Right atrium auricular region (tissue), 2 donors: Measurements from ENCODE around the gene MLIP. TPM values are rescaled to one million over a fixed set of nuclear protein-coding genes. Genes with fewer than 3 reads are reported as not detected.

ENCODE experiments used
- DNase-seq: peaks from one replicate; pipeline ENCODE4 v3.0.0-alpha.2; 2019; ENCODE audit warnings: low spot score
- H3K27ac ChIP-seq, 2 donors: fragments of 200-600 bp; sonication (generic); 1 replicate in 1 of 2; 2 replicates in 1 of 2; pipeline ENCODE4 v1.5.1; 2016 to 2019
- H3K27me3 ChIP-seq, 2 donors: fragments of 200-600 bp; sonication (generic); one replicate each; pipeline versions ENCODE4 v1.5.1 to v1.6.0; 2017 to 2019
- H3K36me3 ChIP-seq: fragments of 200-600 bp; sonication (generic); one replicate; pipeline ENCODE4 v1.5.1; 2016
- H3K4me1 ChIP-seq, 2 donors: fragments of 200-600 bp; sonication (generic); one replicate each; pipeline versions ENCODE4 v1.5.1 to v1.6.0; 2017 to 2019
- H3K4me3 ChIP-seq, 2 donors: fragments of 200-600 bp; sonication (generic); 1 replicate in 1 of 2; 2 replicates in 1 of 2; pipeline ENCODE4 v1.5.1; 2017 to 2019; ENCODE audit warnings: mild to moderate bottlenecking in 1 of 2, moderate library complexity in 1 of 2
- H3K9me3 ChIP-seq, 2 donors: fragments of 200-600 bp; sonication (generic); one replicate each; pipeline ENCODE4 v1.5.1; 2019
- CTCF ChIP-seq, 2 donors: fragments of 200-600 bp; sonication (generic); IDR thresholded peaks; one replicate each; pipeline ENCODE4 v1.5.1; 2019; ENCODE audit warnings: antibody characterized with exemption in 2 of 2
- total RNA-seq, 2 donors: library from RNA; depleted of rRNA; stranded (reverse); fragments of >200 nt; gene quantifications; one replicate each; pipeline ENCODE4 v1.1.0, GENCODE V29; 2016

The MLIP gene
- total RNA-seq, 2 donors from 2014 or later, result 170 to 262 TPM

GRCh38 chr6:54118117-54118516 lies 6.9 kb downstream of the MLIP start:
- no peak for TF ChIP-seq CTCF (IDR thresholded peaks at IDR 0.05)
- Histone ChIP-seq H3K4me3 (no peak overlapping the region), H3K27me3 (no peaks in the 10 kb centered on the region), H3K9me3 (no peaks in the 10 kb centered on the region), H3K4me1 (peaks cover 0 to 8% of the 10 kb centered on the region in 2 donors), H3K36me3 (no peaks in the 10 kb centered on the region), H3K27ac (peak overlapping the region; percentile 26 to 64)
- DNase-seq, result no peak

GRCh38 chr6:54125493-54125892 lies 14.2 kb downstream of the MLIP start:
- Histone ChIP-seq H3K4me1 (peaks cover 0 to 4% of the 10 kb centered on the region in 2 donors), H3K27ac (no peak overlapping the region)

GRCh38 chr6:54130179-54130578 lies 18.9 kb downstream of the MLIP start:
- H3K9me3 ChIP-seq, result no peaks in the 10 kb centered on the region
- TF ChIP-seq CTCF (IDR thresholded peaks at IDR 0.05), result no peak
- H3K27ac ChIP-seq, result no peak overlapping the region
- H3K36me3 ChIP-seq, result peaks cover 6% of the 10 kb centered on the region
- DNase-seq, result no peak
- no peak overlapping the region for H3K4me3 ChIP-seq
- no peaks in the 10 kb centered on the region for H3K27me3 ChIP-seq
- H3K4me1 ChIP-seq, result peaks cover 0 to 10% of the 10 kb centered on the region in 2 donors

More at GRCh38 chr6:54125493-54125892, 14.2 kb downstream of the MLIP start:
- Histone ChIP-seq H3K4me3 (no peak overlapping the region), H3K27me3 (no peaks in the 10 kb centered on the region), H3K9me3 (no peaks in the 10 kb centered on the region), H3K36me3 (peaks cover 16% of the 10 kb centered on the region)
- TF ChIP-seq CTCF (IDR thresholded peaks at IDR 0.05), result no peak
- no peak for DNase-seq

- Histone ChIP-seq H3K4me1 (peaks cover 0 to 14% of the 10 kb centered on the region in 2 donors), H3K27ac (no peak overlapping the region)
- TF ChIP-seq CTCF (IDR thresholded peaks at IDR 0.05), result no peak
Observed at GRCh38 chr6:54132587-54132986, 21.3 kb downstream of the MLIP start.

GRCh38 chr6:54133186-54133585 lies 21.9 kb downstream of the MLIP start:
- Histone ChIP-seq H3K27ac (no peak overlapping the region), H3K9me3 (no peaks in the 10 kb centered on the region), H3K4me1 (peaks cover 0 to 14% of the 10 kb centered on the region in 2 donors), H3K36me3 (peaks cover 12% of the 10 kb centered on the region), H3K4me3 (no peak overlapping the region), H3K27me3 (no peaks in the 10 kb centered on the region)
- TF ChIP-seq CTCF (IDR thresholded peaks at IDR 0.05), result no peak
- no peak for DNase-seq

More at GRCh38 chr6:54132587-54132986, 21.3 kb downstream of the MLIP start:
- no peaks in the 10 kb centered on the region for H3K9me3 ChIP-seq
- H3K27me3 ChIP-seq, result no peaks in the 10 kb centered on the region
- H3K4me3 ChIP-seq, result no peak overlapping the region
- peaks cover 10% of the 10 kb centered on the region for H3K36me3 ChIP-seq
- no peak for DNase-seq

GRCh38 chr6:54134935-54135334 lies 23.7 kb downstream of the MLIP start:
- no peaks in the 10 kb centered on the region for H3K27me3 ChIP-seq
- no peak for TF ChIP-seq CTCF (IDR thresholded peaks at IDR 0.05)
- H3K4me3 ChIP-seq, result no peak overlapping the region
- H3K27ac ChIP-seq, result no peak overlapping the region
- H3K4me1 ChIP-seq, result peaks cover 0 to 14% of the 10 kb centered on the region in 2 donors
- H3K9me3 ChIP-seq, result no peaks in the 10 kb centered on the region
- no peak for DNase-seq
- H3K36me3 ChIP-seq, result peaks cover 12% of the 10 kb centered on the region
